Erythroblast (primary cell): Measurements from ENCODE around the gene CCDC174.

Experiments
- GATA1 ChIP-seq: IDR thresholded peaks from 2 replicates; pipeline ENCODE4 v1.6.1; 2011; ENCODE audit warnings: low read depth, mild to moderate bottlenecking, control low read depth, low read length, moderate library complexity
- POLR2A ChIP-seq: IDR thresholded peaks from 2 replicates; pipeline ENCODE4 v1.6.1; 2011; ENCODE audit warnings: mild to moderate bottlenecking, low read length

DNA sequence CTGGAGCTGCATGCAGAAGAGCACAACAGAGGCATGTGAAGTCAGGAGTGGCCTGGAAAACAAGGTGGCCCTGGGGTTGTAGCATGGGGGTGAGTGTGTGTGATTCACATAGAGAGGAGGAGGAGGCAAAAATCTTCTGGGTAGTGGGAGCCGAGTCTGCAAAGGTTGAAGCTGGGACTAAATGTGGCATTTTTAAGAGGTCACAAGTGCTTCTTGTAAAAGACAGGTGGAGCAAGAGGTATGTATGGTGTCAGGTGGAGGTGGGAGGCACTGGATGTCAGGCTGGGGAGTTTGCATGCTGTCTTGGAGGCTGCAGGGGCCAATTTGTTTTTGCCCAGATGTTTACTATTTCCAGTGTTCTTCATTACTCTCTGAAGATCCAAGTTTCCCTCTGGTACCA, 65.7 kb downstream of the CCDC174 start:
- no peak for TF ChIP-seq POLR2A
- no peak for TF ChIP-seq GATA1
